GM19438 (cell line): Measurements from ENCODE around the gene OGFOD1.
"Not testable (repeated sequence)": the region's sequence is repeated elsewhere in the genome, so short reads cannot be mapped to it uniquely, and the experiment has no call there.

Experiments used
- ATAC-seq: cut with Tn5 transposase; IDR thresholded peaks from one replicate; pipeline ENCODE4 v1.9.1; 2021; ENCODE audit warnings: low read depth; ENCODE audit not compliant: unreplicated experiment

Gene OGFOD1

DNA sequence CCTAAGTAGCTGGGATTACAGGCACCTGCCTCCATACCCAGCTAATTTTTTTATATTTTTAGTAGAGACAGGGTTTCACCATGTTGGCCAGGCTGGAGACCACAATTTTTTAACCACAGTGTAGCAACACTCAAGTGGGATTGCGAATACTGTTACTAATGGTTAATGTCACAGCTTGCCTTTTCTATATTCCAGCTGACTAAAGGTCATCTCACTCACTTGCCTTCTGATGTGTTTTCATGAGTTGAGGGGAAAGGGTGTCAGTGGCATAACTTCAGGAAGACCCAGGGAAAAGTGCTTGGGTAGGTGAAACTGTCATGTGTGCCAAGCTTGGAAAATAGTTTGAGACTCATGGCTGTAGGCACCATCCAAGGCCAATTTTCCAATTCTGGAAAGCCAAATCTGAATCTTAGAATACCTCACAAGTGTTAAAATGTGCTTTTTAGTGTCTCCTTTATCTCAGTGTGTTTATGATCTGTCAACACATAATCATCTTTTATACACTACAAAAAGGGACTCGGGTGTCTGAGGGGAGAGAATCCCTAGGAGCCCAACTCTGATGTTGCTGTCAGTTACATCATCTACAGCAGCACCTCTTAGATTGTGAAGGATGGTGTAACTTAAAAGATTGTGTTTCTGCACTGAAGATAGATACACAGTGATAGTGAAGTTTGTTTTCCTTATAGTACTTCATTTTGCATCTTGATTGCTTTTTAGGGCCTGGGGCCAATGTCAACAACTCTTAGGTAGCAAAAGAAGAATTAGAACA lies 27.1 kb downstream of the OGFOD1 start:
- ATAC-seq, result no peak

GRCh38 chr16:56479469-56479868 lies 28.1 kb downstream of the OGFOD1 start:
- no peak for ATAC-seq

DNA sequence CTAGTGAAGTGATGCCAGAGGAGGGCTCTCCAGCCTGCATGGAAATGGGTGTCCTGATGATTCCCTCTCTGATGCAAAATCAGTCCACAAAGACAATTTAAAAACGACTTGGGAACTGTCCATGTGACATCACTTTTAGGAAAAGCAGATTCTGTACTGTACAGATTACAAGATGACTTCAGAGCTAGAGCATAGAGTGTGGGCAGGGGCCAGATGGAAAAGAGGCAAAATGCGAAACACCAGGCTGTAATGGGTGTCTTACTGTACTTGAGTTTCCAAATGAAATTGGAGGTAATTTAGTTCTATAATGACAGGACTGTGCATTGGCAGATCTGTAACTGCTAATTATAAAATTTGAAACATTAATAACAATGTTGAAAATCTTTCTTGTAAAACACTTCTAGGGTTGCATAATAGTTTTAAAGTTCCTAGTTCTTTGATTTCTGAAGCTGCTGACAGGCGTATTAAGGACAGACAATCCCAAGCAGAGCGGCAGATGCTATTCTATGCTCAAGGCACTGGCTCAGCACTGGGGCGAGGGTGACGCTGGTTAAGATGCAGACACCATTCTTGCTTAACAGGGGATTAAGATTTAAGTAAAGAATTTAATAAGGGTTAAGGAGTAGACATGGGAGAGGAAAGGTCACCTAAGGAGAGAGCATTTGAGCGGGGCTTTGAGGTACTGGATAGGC lies 29.6 kb downstream of the OGFOD1 start:
- no peak for ATAC-seq

DNA sequence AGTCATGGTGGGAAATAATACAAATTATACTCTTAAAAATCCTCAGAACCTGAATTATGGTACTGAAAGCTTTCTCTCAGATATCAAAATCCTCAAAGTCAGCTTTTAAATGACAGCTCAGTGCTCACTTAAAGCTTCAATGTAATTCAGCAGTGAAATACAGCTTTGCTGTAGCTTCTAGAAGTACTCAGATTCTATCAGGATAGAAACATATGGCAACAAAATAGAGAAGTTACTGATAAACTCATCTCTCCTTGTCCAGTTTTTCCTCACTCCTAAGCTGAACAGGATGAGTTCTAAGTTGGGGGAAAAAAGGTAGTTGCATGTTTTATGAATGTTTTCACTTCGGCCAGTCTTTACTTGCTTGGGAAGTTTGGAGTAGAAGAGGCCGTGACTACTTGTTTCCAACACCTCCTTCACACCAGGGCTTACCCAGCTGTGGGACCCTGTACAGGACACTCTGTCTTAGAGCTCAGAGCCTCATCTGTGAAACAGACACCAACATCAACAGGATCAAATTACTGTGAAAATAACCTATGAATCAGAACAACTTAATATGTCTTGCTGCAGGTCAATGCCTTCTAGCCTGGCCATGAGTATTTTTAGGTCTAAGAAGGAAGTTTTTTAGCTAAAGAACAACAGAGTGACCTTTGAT lies 30.2 kb downstream of the OGFOD1 start:
- no peak for ATAC-seq

GRCh38 chr16:56482683-56483236 lies 31.4 kb downstream of the OGFOD1 start:
- ATAC-seq, result no peak

- no peak for ATAC-seq
These were observed 32.0 kb downstream of the OGFOD1 start for GRCh38 chr16:56483394-56483793.

DNA sequence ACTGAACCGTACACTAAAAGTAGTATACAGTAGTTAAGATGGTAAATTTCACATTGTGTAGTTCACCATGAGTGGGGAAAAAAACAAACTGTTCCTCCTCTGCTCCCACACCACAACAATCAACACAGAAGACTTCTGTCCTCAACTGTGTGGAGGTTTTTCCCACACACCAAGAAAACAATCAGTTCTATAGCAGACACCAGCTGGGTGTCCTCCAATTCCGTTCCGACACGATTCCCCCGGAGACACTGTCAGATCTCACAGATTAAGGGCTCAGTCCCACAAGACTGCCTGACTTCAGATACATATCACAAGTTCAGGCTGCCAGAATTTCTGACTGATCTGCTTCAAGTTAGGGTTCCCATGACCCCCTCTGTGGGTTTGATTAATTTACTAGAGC lies 36.7 kb downstream of the OGFOD1 start:
- no peak for ATAC-seq

DNA sequence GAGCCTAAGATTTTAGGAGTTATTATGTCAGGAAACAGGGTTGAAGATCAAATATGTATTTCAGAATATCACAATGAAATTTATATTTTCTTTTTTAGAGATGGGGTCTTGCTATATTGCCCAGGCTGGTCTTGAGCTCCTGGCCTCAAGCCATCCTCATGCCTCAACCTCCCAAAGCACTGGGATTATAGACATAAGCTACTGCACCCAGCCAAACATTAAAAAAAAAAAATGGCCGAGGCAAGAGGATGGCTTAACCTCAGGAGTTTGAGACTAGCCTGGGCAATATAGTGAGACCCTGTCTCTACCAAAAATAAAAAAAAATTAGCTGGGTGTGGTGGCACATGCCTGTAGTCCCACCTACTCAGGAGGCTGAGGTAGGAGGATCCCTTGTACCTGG lies 37.5 kb downstream of the OGFOD1 start:
- not testable (repeated sequence) for ATAC-seq

GRCh38 chr16:56491657-56492261 lies 40.4 kb downstream of the OGFOD1 start:
- no peak for ATAC-seq

DNA sequence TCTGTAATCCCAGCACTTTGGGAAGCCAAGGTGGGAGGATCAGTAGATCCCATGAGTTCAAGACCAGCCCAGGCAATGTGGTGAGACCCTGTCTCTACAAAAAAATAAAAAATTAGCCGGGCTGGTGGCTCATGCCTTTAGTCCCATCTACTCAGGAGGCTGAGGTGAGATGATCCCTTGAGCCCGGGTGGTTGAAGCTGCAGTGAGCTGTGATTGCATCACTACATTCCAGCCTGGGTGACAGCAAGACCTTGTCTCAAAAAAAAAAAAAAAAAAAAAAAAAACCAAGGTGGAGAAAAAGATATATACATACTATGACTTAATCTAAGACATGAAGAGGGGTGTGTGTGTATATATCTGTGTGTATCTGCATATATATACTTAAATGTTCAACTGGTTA lies 41.8 kb downstream of the OGFOD1 start:
- no peak for ATAC-seq

DNA sequence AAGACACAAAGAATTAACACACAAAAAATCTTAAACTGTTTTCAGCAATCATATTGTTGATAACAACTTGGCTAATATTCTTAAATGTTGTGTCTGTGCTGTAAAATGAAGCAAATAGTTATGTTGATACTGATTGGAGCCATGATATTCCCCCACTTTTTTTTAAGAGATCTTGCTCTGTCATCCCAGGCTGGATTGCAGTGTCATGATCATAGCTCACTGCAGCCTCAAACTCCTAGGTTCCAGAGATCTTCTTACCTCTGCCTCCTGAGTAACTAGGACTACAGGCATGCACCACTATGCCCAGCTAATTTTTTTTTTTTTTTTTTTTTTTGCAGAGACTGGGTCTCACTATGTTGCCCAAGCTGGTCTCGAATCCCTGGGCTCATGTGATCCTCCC lies 42.5 kb downstream of the OGFOD1 start:
- no peak for ATAC-seq

GRCh38 chr16:56505181-56505580 lies 53.8 kb downstream of the OGFOD1 start:
- no peak for ATAC-seq

- ATAC-seq, result no peak
These were observed 55.6 kb downstream of the OGFOD1 start for GRCh38 chr16:56506941-56507340.

GRCh38 chr16:56510544-56510943 lies 59.2 kb downstream of the OGFOD1 start:
- no peak for ATAC-seq

DNA sequence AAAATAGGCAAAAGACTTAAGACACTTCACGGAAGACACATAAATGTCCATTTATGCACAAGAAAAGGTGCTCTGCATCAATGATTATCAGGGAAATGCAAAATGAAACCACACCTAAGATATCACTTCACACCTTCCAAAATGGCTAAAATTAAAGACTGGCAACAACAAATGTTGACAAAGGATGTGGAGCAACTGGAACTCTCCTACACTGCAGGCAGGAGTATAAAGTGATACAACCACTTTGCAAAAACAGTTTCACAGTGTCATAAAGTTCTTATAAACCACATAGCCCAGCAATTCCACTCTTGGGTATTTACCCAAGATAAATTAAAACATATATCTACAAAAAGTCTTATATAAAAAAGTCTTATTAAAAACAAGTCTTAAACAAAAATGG lies 60.7 kb downstream of the OGFOD1 start:
- ATAC-seq, result no peak

- ATAC-seq, result no peak
These were observed 61.7 kb downstream of the OGFOD1 start for GRCh38 chr16:56513091-56513490.

DNA sequence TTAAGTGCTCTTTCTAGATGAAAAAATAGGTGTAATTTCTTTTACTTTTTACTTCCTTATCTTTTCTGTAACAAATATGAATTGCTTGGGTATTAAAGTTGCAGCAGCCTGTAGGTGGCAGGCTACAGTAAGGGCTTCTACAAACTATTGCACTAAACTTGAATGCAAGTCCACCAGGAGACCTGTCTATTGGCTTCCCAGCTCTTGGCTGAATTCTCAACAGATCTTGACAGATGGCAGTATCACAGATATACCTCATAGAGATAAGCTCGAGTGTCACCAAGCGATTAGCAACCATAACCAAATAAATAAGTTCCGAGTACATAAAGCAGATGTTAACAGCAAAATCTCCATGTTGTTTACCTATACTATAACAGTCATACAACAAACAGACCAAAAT lies 62.6 kb downstream of the OGFOD1 start:
- no peak for ATAC-seq

DNA sequence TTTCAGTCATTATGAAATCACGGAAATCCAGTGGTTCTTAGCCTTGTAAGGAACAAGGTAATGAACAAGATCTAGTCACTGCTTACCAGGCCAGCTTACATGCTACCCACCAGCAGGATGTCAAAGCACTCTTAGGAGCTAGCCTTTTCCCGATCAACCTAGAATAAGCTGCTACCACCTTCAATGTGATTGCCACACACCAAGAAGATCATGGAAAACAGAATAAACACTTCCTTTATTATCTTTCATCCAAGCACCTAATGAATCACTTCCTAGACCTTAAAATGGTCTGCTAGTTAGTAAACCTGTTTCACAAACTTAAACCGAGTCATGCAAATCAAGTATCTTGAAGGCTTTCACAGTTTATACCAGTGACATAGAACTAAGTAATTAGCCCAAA lies 63.5 kb downstream of the OGFOD1 start:
- no peak for ATAC-seq

- no peak for ATAC-seq
These were observed 64.3 kb downstream of the OGFOD1 start for GRCh38 chr16:56515665-56516064.

- ATAC-seq, result no peak
These were observed 65.9 kb downstream of the OGFOD1 start for GRCh38 chr16:56517206-56517605.

DNA sequence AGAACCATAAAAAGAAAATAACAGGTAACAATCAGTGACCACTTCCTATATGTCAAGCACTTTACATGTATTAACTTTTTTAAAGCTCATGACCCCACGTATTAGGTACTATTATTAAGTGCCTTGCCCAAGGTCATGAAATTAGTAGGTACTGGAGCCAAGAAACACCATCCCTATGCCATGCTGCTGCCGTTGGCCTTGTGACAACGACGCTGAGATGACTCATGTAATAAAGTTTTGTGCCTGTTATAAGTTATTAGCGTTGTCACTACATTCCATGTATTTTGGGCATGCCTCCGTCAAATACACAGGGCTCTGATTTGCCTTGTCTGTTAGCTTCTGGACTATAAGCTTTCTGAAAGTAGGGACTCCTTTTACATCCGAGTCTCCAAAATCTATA lies 67.1 kb downstream of the OGFOD1 start:
- no peak for ATAC-seq
